Astrocyte (in vitro differentiated cells and primary cell): ENCODE measurements around the gene PPP3R1. TPM values are rescaled to one million over a fixed set of nuclear protein-coding genes. Genes with fewer than 3 reads are reported as not detected.

ENCODE experiments used
- DNase-seq: peaks from one replicate; pipeline ENCODE4 v3.0.0-alpha.2; 2010; ENCODE audit warnings: low read depth
- FAIRE-seq: peaks from 2 replicates; lab custom pipeline; 2011; peaks lifted over from hg19 to GRCh38; lab: Jason Lieb, UNC
- H2AFZ ChIP-seq: 2 replicates; pipeline ENCODE4 v1.6.0; 2012; ENCODE audit warnings: low read depth, low read length, inconsistent platforms
- H3K27ac ChIP-seq: 2 replicates; pipeline ENCODE4 v1.5.1; 2011; ENCODE audit warnings: low read depth, low read length, inconsistent platforms
- H3K27me3 ChIP-seq: 2 replicates; pipeline ENCODE4 v1.6.0; 2011; ENCODE audit warnings: low read length, inconsistent platforms; ENCODE audit not compliant: insufficient read depth
- H3K36me3 ChIP-seq: 2 replicates; pipeline ENCODE4 v1.5.1; 2011; ENCODE audit warnings: low read length, inconsistent platforms; ENCODE audit not compliant: insufficient read depth
- H3K4me1 ChIP-seq: 2 replicates; pipeline ENCODE4 v1.5.1; 2011; ENCODE audit warnings: low read length, inconsistent platforms; ENCODE audit not compliant: insufficient read depth
- H3K4me2 ChIP-seq: 2 replicates; pipeline ENCODE4 v1.6.0; 2012; ENCODE audit warnings: low read length, inconsistent platforms
- H3K4me3 ChIP-seq: 2 replicates; pipeline ENCODE4 v1.5.1; 2011; ENCODE audit warnings: low read depth, mild to moderate bottlenecking, low read length, inconsistent platforms; ENCODE audit not compliant: insufficient read depth
- H3K79me2 ChIP-seq: 2 replicates; pipeline ENCODE4 v1.6.0; 2012; ENCODE audit warnings: mild to moderate bottlenecking, low read length, inconsistent platforms; ENCODE audit not compliant: insufficient read depth
- H3K9ac ChIP-seq: 2 replicates; pipeline ENCODE4 v1.6.0; 2012; ENCODE audit warnings: mild to moderate bottlenecking, low read length, inconsistent platforms
- H3K9me3 ChIP-seq: 2 replicates; pipeline ENCODE4 v1.5.1; 2012; ENCODE audit warnings: low read depth, mild to moderate bottlenecking, low read length, inconsistent platforms; ENCODE audit not compliant: insufficient read depth
- H4K20me1 ChIP-seq: 2 replicates; pipeline ENCODE4 v1.6.0; 2012; ENCODE audit warnings: low read length, inconsistent platforms; ENCODE audit not compliant: insufficient read depth
- H3K27ac Mint-ChIP-seq: one replicate; pipeline ENCODE4 v1.8.0; 2021; ENCODE audit warnings: mild to moderate bottlenecking, mixed read lengths; ENCODE audit not compliant: unreplicated experiment
- H3K27me3 Mint-ChIP-seq: one replicate; pipeline ENCODE4 v1.8.0; 2021; ENCODE audit warnings: low read depth, mixed read lengths; ENCODE audit not compliant: unreplicated experiment
- H3K36me3 Mint-ChIP-seq: one replicate; pipeline ENCODE4 v1.8.0; 2021; ENCODE audit warnings: low read depth, mixed read lengths; ENCODE audit not compliant: unreplicated experiment
- H3K4me1 Mint-ChIP-seq: one replicate; pipeline ENCODE4 v1.8.0; 2021; ENCODE audit warnings: low read depth, mixed read lengths; ENCODE audit not compliant: unreplicated experiment
- H3K4me3 Mint-ChIP-seq: one replicate; pipeline ENCODE4 v1.8.0; 2021; ENCODE audit warnings: mild to moderate bottlenecking, moderate library complexity, mixed read lengths; ENCODE audit not compliant: unreplicated experiment
- H3K9me3 Mint-ChIP-seq: one replicate; pipeline ENCODE4 v1.8.0; 2021; ENCODE audit warnings: mild to moderate bottlenecking, mixed read lengths; ENCODE audit not compliant: unreplicated experiment
- EZH2 ChIP-seq: IDR thresholded peaks from 2 replicates; pipeline ENCODE4 v1.6.1; 2012; ENCODE audit warnings: mild to moderate bottlenecking, low read length, inconsistent platforms; ENCODE audit not compliant: insufficient read depth
- total RNA-seq: library from RNA; stranded (reverse); gene quantifications from 2 replicates; pipeline ENCODE4 v1.2.1, GENCODE V29; 2021
- TF ChIP-seq, protein P1 (sequence below): IDR thresholded peaks from 2 replicates; pipeline ENCODE4 v1.5.1; 2011; ENCODE audit warnings: low read depth, mild to moderate bottlenecking, inconsistent platforms, low read length, moderate library complexity; ENCODE audit not compliant: insufficient read depth

PPP3R1 gene
- total RNA-seq, 1 donor from 2014 or later = 80.6 TPM

DNA sequence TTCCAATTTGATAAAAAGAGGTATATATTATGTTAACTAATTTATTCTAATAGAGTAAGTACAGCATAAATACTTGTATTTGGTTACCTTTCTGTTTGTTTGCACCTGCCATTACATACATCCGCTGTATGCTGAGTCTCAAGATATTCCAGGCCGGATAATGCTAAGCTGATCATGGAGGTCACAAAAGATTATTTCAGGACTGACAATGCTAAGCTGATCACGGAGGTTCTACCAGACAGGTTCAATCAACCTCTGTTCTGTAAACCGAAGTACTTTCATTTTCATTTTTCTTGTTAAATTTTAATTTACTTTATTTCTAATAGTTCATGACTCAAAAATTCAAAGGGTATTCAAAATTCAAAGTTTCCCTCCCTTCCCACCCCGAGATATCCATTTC is 63.5 kb downstream of the PPP3R1 start:
- DNase-seq (no peak), FAIRE-seq (no peak)
- Histone ChIP-seq H3K79me2 (peaks cover 82% of the 10 kb centered on the region), H3K9me3 (no peaks in the 10 kb centered on the region), H3K4me1 (peaks cover 8% of the 10 kb centered on the region), H3K4me3 (no peak overlapping the region), H3K9ac (no peak overlapping the region), H4K20me1 (peaks cover 60% of the 10 kb centered on the region), H2AFZ (no peak overlapping the region), H3K27ac (no peak overlapping the region), H3K4me2 (no peak overlapping the region), H3K36me3 (peaks cover 10% of the 10 kb centered on the region), H3K27me3 (no peaks in the 10 kb centered on the region)
- Mint-ChIP-seq H3K36me3 (peaks cover 2% of the 10 kb centered on the region), H3K27me3 (no peaks in the 10 kb centered on the region), H3K9me3 (no peaks in the 10 kb centered on the region), H3K4me3 (no peak overlapping the region), H3K27ac (no peak overlapping the region), H3K4me1 (peaks cover 18% of the 10 kb centered on the region)
- TF ChIP-seq, protein P1, sequence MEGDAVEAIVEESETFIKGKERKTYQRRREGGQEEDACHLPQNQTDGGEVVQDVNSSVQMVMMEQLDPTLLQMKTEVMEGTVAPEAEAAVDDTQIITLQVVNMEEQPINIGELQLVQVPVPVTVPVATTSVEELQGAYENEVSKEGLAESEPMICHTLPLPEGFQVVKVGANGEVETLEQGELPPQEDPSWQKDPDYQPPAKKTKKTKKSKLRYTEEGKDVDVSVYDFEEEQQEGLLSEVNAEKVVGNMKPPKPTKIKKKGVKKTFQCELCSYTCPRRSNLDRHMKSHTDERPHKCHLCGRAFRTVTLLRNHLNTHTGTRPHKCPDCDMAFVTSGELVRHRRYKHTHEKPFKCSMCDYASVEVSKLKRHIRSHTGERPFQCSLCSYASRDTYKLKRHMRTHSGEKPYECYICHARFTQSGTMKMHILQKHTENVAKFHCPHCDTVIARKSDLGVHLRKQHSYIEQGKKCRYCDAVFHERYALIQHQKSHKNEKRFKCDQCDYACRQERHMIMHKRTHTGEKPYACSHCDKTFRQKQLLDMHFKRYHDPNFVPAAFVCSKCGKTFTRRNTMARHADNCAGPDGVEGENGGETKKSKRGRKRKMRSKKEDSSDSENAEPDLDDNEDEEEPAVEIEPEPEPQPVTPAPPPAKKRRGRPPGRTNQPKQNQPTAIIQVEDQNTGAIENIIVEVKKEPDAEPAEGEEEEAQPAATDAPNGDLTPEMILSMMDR = no peak
- TF ChIP-seq EZH2 = no peak

DNA sequence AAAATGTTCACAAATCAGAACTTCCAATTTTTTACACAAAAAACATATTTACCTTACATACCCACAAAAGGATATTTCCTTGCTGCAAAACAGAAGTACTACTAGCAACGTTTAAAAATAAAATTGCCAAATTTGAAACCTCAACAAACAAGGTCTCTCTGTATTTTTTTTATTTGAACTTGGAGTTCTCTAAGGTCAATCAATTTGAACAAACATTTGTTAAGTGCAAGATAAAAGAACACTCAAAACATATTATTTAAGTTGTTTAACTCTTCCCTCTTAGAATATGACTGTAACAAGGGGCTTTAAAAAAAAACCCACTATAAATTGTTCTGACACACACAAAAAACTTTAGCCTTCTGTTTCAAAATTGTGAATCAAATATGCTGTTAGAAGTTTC is 65.0 kb downstream of the PPP3R1 start:
- peaks cover 48% of the 10 kb centered on the region for H4K20me1 ChIP-seq
- no peak overlapping the region for H3K27ac ChIP-seq
- Mint-ChIP-seq H3K9me3 (no peaks in the 10 kb centered on the region), H3K27me3 (no peaks in the 10 kb centered on the region), H3K4me3 (no peak overlapping the region), H3K36me3 (peaks cover 2% of the 10 kb centered on the region), H3K4me1 (peaks cover 7% of the 10 kb centered on the region), H3K27ac (no peak overlapping the region)
- H3K9ac ChIP-seq = no peak overlapping the region
- H3K36me3 ChIP-seq = peaks cover 17% of the 10 kb centered on the region
- H3K4me2 ChIP-seq = no peak overlapping the region
- no peaks in the 10 kb centered on the region for H3K9me3 ChIP-seq
- H3K4me3 ChIP-seq = no peak overlapping the region
- FAIRE-seq (no peak), DNase-seq (no peak)
- no peak overlapping the region for H2AFZ ChIP-seq
- no peaks in the 10 kb centered on the region for H3K4me1 ChIP-seq
- no peaks in the 10 kb centered on the region for H3K27me3 ChIP-seq
- TF ChIP-seq EZH2 = no peak
- TF ChIP-seq, protein P1 = no peak
- peaks cover 73% of the 10 kb centered on the region for H3K79me2 ChIP-seq

DNA sequence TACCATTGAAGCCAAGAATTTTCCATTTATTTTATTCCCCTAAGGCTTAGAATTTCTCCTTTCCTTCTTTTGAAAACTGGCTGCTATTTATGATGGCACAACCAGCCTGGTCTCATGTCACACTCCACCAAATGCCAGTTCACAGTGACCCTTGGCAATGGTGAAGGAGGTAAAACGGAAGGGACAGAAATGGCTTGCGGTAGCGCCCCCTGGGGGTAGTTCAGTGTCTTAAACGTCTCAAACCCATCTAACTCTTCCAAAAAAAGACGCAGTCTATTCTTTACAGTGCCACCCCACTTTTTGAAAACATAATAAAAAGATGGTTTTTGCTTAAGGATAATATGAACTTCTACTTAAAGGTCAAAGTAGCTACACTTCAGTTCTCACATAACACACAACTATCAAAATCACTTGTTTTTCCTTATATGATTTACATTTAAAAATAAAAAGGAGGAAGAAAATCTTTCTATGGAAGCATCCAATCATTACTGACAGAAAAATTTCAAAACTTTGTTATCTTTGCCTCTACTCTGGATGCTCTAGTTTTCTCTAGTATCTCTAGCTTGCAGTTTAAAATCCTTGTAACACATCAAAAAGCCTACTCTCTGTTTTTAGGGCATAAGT is 66.7 kb downstream of the PPP3R1 start:
- no peak overlapping the region for H3K27ac ChIP-seq
- no peak for TF ChIP-seq EZH2
- TF ChIP-seq, protein P1 = peak; percentile 67
- DNase-seq = peak; percentile 15
- H3K27me3 ChIP-seq = no peaks in the 10 kb centered on the region
- H3K27ac Mint-ChIP-seq = no peak overlapping the region
- H3K4me3 Mint-ChIP-seq = no peak overlapping the region
- H4K20me1 ChIP-seq = peaks cover 33% of the 10 kb centered on the region
- H3K4me1 Mint-ChIP-seq = peaks cover 7% of the 10 kb centered on the region
- no peaks in the 10 kb centered on the region for H3K27me3 Mint-ChIP-seq
- H3K4me1 ChIP-seq = no peaks in the 10 kb centered on the region
- H3K9ac ChIP-seq = no peak overlapping the region
- peaks cover 17% of the 10 kb centered on the region for H3K36me3 ChIP-seq
- no peak overlapping the region for H2AFZ ChIP-seq
- H3K4me2 ChIP-seq = no peak overlapping the region
- H3K9me3 Mint-ChIP-seq = no peaks in the 10 kb centered on the region
- FAIRE-seq = no peak
- H3K36me3 Mint-ChIP-seq = peaks cover 4% of the 10 kb centered on the region
- H3K9me3 ChIP-seq = no peaks in the 10 kb centered on the region
- H3K4me3 ChIP-seq = no peak overlapping the region
- peaks cover 59% of the 10 kb centered on the region for H3K79me2 ChIP-seq
